HEK293 (cell line): ENCODE measurements around the gene PHAF1.

ENCODE experiments used
- GLIS2 ChIP-seq: fragments of 450-650 bp; formaldehyde crosslinking; IDR thresholded peaks from 2 replicates; pipeline ENCODE4 v1.5.1; 2016; ENCODE audit warnings: missing biosample characterization, missing genetic modification characterization
- HOXA7 ChIP-seq: sonication (generic); formaldehyde crosslinking; IDR thresholded peaks from 2 replicates; pipeline ENCODE4 v1.8.1; 2022; ENCODE audit warnings: missing genetic modification reagents, borderline replicate concordance
- MEIS1 ChIP-seq: sonication (generic); formaldehyde crosslinking; IDR thresholded peaks from 2 replicates; pipeline ENCODE4 v1.8.1; 2022; ENCODE audit warnings: missing genetic modification reagents, mild to moderate bottlenecking, borderline replicate concordance
- RBAK ChIP-seq: fragments of 450-650 bp; formaldehyde crosslinking; IDR thresholded peaks from 2 replicates; pipeline ENCODE4 v1.5.1; 2016; ENCODE audit warnings: missing biosample characterization, missing genetic modification characterization
- REPIN1 ChIP-seq: fragments of 450-650 bp; formaldehyde crosslinking; IDR thresholded peaks from 2 replicates; pipeline ENCODE4 v1.5.1; 2017; ENCODE audit warnings: missing biosample characterization, missing genetic modification characterization, low read depth
- SALL2 ChIP-seq: fragments of 450-650 bp; formaldehyde crosslinking; IDR thresholded peaks from 2 replicates; pipeline ENCODE4 v1.5.0; 2017; ENCODE audit warnings: missing biosample characterization, mild to moderate bottlenecking, missing genetic modification characterization, borderline replicate concordance
- TRIM28 ChIP-seq: IDR thresholded peaks from 2 replicates; pipeline ENCODE4 v1.6.1; 2011; ENCODE audit warnings: low read length, control low read depth, borderline replicate concordance
- ZBTB17 ChIP-seq: fragments of 450-650 bp; formaldehyde crosslinking; IDR thresholded peaks from 2 replicates; pipeline ENCODE4 v1.5.1; 2016; ENCODE audit warnings: missing biosample characterization, missing genetic modification characterization
- ZBTB48 ChIP-seq: fragments of 450-650 bp; formaldehyde crosslinking; IDR thresholded peaks from 2 replicates; pipeline ENCODE4 v1.5.1; 2016; ENCODE audit warnings: missing biosample characterization, missing genetic modification characterization
- ZNF114 ChIP-seq: fragments of 450-650 bp; formaldehyde crosslinking; IDR thresholded peaks from 2 replicates; pipeline ENCODE4 v1.5.0; 2017; ENCODE audit warnings: missing biosample characterization, missing genetic modification characterization
- ZNF146 ChIP-seq: fragments of 450-650 bp; formaldehyde crosslinking; IDR thresholded peaks from 2 replicates; pipeline ENCODE4 v1.5.1; 2016; ENCODE audit warnings: missing biosample characterization, missing genetic modification characterization
- ZNF174 ChIP-seq: fragments of 450-650 bp; formaldehyde crosslinking; IDR thresholded peaks from 2 replicates; pipeline ENCODE4 v1.5.0; 2017; ENCODE audit warnings: missing biosample characterization, mild to moderate bottlenecking, missing genetic modification characterization
- ZNF184 ChIP-seq: fragments of 450-650 bp; IDR thresholded peaks from 2 replicates; pipeline ENCODE4 v1.5.1; 2018; ENCODE audit warnings: missing biosample characterization, mild to moderate bottlenecking, missing genetic modification characterization
- ZNF2 ChIP-seq: fragments of 450-650 bp; formaldehyde crosslinking; IDR thresholded peaks from 2 replicates; pipeline ENCODE4 v1.5.1; 2016; ENCODE audit warnings: missing biosample characterization, missing genetic modification characterization
- ZNF274 ChIP-seq, 2 experiments: fragments of 200-500 bp in 1 of 2; fragments of 450-650 bp in 1 of 2; sonication (Bioruptor generic) in 1 of 2; formaldehyde crosslinking in 1 of 2; IDR thresholded peaks; 2 replicates each; pipeline versions ENCODE4 v1.5.1 to v1.6.1; 2014 to 2016; ENCODE audit warnings: borderline replicate concordance in 1 of 2, inconsistent platforms in 1 of 2, low read length in 1 of 2, missing biosample characterization in 1 of 2, missing genetic modification characterization in 1 of 2
- ZNF366 ChIP-seq: fragments of 450-650 bp; formaldehyde crosslinking; conservative IDR thresholded peaks from 2 replicates; pipeline ENCODE4 v1.5.1; 2016; ENCODE audit warnings: missing biosample characterization, missing genetic modification characterization
- ZNF391 ChIP-seq: fragments of 450-650 bp; formaldehyde crosslinking; IDR thresholded peaks from 2 replicates; pipeline ENCODE4 v1.5.1; 2016; ENCODE audit warnings: low read depth, missing biosample characterization, missing genetic modification characterization, borderline replicate concordance
- ZNF426 ChIP-seq: fragments of 450-650 bp; formaldehyde crosslinking; IDR thresholded peaks from 2 replicates; pipeline ENCODE4 v1.5.1; 2017; ENCODE audit warnings: missing biosample characterization, missing genetic modification characterization, mild to moderate bottlenecking, inconsistent platforms, moderate library complexity
- ZNF530 ChIP-seq: fragments of 450-650 bp; formaldehyde crosslinking; IDR thresholded peaks from 2 replicates; pipeline ENCODE4 v1.5.1; 2016; ENCODE audit warnings: low read depth, missing biosample characterization, missing genetic modification characterization
- ZNF558 ChIP-seq: fragments of 450-650 bp; formaldehyde crosslinking; IDR thresholded peaks from 2 replicates; pipeline ENCODE4 v1.5.1; 2016; ENCODE audit warnings: missing biosample characterization, missing genetic modification characterization
- ZNF585B ChIP-seq: fragments of 450-650 bp; formaldehyde crosslinking; IDR thresholded peaks from 2 replicates; pipeline ENCODE4 v1.5.1; 2016; ENCODE audit warnings: missing biosample characterization, missing genetic modification characterization
- ZNF626 ChIP-seq: fragments of 450-650 bp; sonication (Bioruptor Pico); formaldehyde crosslinking; IDR thresholded peaks from 2 replicates; pipeline ENCODE4 v1.5.1; 2018; ENCODE audit warnings: missing biosample characterization, missing genetic modification characterization, inconsistent platforms
- ZNF701 ChIP-seq: fragments of 450-650 bp; formaldehyde crosslinking; IDR thresholded peaks from 2 replicates; pipeline ENCODE4 v1.5.1; 2016; ENCODE audit warnings: missing biosample characterization, missing genetic modification characterization
- TF ChIP-seq, protein P1 (sequence below): fragments of 450-650 bp; formaldehyde crosslinking; IDR thresholded peaks from 2 replicates; pipeline ENCODE4 v1.5.1; 2016; ENCODE audit warnings: missing biosample characterization, missing genetic modification characterization
- TF ChIP-seq, protein P2 (sequence below): fragments of 450-650 bp; formaldehyde crosslinking; IDR thresholded peaks from 2 replicates; pipeline ENCODE4 v1.5.1; 2017; ENCODE audit warnings: missing biosample characterization, missing genetic modification characterization
- TF ChIP-seq, protein P3 (sequence below): fragments of 450-650 bp; formaldehyde crosslinking; IDR thresholded peaks from 2 replicates; pipeline ENCODE4 v1.5.0; 2017; ENCODE audit warnings: missing biosample characterization, missing genetic modification characterization, borderline replicate concordance
- TF ChIP-seq, protein P4 (sequence below): fragments of 450-650 bp; formaldehyde crosslinking; conservative IDR thresholded peaks from 2 replicates; pipeline ENCODE4 v1.5.1; 2016; ENCODE audit warnings: low read depth, missing biosample characterization, missing genetic modification characterization
- TF ChIP-seq, protein P5 (sequence below): fragments of 450-650 bp; formaldehyde crosslinking; IDR thresholded peaks from 2 replicates; pipeline ENCODE4 v1.5.1; 2016; ENCODE audit warnings: missing biosample characterization, missing genetic modification characterization

PHAF1 gene

DNA sequence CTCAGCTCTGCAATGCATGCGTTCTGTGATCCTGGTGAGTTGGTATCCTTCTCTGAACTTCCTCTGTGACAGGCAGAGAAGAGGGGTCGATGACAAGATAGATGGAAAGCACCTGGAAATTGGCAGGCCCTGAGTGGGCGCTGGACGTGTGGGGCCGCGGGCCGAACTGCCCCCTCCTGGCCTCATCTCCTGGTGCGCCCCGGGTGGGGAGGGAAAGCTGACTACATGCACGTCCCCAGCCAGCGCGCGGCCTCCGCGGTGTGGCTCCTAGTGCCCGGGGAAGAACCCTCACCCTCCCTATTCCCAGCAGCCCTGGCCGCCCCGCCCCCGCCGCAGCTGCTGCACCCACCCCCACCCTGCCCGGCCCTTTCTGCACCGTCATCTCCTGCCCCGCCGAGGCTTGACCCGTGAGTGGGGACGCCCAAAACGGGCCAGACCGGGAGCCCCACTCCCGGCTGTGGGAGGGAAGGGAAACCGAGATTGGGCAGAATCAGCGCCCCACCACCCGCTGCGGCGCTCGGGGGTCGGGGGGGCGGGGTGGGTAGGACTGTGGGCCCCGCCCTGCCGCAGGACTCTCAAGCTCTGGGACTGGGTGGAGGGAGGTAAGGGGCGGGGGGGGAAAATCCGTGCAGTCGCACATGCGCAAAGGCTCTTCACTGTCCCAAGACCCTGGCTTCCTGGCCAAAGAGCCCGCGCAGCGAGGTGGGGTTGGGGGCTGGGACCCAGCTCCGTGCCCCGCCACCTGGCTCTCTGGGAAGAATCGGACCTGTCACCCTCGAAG, 60.6 kb downstream of the PHAF1 start, which contains the start of gene NOL3 (continued):
- TF ChIP-seq MEIS1 (no peak), TRIM28 (no peak), ZNF391 (tag by site-specific recombination) (no peak), RBAK (tag by site-specific recombination) (no peak), ZNF184 (no peak), ZBTB17 (tag by site-specific recombination) (peak; percentile 68; the same call in 1 of the 2 replicates), ZNF626 (tag by site-specific recombination) (no peak), ZNF530 (tag by site-specific recombination) (no peak), SALL2 (tag by site-specific recombination) (no peak), REPIN1 (tag by site-specific recombination) (no peak), ZNF366 (tag by site-specific recombination) (no peak), GLIS2 (tag by site-specific recombination) (peak; percentile 66), ZNF585B (tag by site-specific recombination) (no peak), ZBTB48 (tag by site-specific recombination) (0 out of 2 replicates have a peak, but pooled peaks have one; percentile 27), ZNF174 (tag by site-specific recombination) (no peak), ZNF146 (tag by site-specific recombination) (no peak), HOXA7 (CRISPR knock-in tag) (no peak), ZNF114 (tag by site-specific recombination) (no peak), ZNF558 (tag by site-specific recombination) (no peak), ZNF2 (tag by site-specific recombination) (no peak), ZNF426 (tag by site-specific recombination) (no peak), ZNF274 (IDR thresholded peaks at IDR 0.05; ENCODE audit: low read length) (no peak), ZNF274 (tag by site-specific recombination; IDR thresholded peaks at IDR 0.05; ENCODE audit: borderline replicate concordance) (no peak), ZNF701 (tag by site-specific recombination) (no peak)
- TF ChIP-seq, protein P1, sequence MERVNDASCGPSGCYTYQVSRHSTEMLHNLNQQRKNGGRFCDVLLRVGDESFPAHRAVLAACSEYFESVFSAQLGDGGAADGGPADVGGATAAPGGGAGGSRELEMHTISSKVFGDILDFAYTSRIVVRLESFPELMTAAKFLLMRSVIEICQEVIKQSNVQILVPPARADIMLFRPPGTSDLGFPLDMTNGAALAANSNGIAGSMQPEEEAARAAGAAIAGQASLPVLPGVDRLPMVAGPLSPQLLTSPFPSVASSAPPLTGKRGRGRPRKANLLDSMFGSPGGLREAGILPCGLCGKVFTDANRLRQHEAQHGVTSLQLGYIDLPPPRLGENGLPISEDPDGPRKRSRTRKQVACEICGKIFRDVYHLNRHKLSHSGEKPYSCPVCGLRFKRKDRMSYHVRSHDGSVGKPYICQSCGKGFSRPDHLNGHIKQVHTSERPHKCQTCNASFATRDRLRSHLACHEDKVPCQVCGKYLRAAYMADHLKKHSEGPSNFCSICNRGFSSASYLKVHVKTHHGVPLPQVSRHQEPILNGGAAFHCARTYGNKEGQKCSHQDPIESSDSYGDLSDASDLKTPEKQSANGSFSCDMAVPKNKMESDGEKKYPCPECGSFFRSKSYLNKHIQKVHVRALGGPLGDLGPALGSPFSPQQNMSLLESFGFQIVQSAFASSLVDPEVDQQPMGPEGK: no peak; the same call in 1 of the 2 replicates
- TF ChIP-seq, protein P2, sequence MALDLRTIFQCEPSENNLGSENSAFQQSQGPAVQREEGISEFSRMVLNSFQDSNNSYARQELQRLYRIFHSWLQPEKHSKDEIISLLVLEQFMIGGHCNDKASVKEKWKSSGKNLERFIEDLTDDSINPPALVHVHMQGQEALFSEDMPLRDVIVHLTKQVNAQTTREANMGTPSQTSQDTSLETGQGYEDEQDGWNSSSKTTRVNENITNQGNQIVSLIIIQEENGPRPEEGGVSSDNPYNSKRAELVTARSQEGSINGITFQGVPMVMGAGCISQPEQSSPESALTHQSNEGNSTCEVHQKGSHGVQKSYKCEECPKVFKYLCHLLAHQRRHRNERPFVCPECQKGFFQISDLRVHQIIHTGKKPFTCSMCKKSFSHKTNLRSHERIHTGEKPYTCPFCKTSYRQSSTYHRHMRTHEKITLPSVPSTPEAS (tag by site-specific recombination): no peak
- TF ChIP-seq, protein P3, sequence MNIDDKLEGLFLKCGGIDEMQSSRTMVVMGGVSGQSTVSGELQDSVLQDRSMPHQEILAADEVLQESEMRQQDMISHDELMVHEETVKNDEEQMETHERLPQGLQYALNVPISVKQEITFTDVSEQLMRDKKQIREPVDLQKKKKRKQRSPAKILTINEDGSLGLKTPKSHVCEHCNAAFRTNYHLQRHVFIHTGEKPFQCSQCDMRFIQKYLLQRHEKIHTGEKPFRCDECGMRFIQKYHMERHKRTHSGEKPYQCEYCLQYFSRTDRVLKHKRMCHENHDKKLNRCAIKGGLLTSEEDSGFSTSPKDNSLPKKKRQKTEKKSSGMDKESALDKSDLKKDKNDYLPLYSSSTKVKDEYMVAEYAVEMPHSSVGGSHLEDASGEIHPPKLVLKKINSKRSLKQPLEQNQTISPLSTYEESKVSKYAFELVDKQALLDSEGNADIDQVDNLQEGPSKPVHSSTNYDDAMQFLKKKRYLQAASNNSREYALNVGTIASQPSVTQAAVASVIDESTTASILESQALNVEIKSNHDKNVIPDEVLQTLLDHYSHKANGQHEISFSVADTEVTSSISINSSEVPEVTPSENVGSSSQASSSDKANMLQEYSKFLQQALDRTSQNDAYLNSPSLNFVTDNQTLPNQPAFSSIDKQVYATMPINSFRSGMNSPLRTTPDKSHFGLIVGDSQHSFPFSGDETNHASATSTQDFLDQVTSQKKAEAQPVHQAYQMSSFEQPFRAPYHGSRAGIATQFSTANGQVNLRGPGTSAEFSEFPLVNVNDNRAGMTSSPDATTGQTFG (tag by site-specific recombination): no peak
- TF ChIP-seq, protein P4, sequence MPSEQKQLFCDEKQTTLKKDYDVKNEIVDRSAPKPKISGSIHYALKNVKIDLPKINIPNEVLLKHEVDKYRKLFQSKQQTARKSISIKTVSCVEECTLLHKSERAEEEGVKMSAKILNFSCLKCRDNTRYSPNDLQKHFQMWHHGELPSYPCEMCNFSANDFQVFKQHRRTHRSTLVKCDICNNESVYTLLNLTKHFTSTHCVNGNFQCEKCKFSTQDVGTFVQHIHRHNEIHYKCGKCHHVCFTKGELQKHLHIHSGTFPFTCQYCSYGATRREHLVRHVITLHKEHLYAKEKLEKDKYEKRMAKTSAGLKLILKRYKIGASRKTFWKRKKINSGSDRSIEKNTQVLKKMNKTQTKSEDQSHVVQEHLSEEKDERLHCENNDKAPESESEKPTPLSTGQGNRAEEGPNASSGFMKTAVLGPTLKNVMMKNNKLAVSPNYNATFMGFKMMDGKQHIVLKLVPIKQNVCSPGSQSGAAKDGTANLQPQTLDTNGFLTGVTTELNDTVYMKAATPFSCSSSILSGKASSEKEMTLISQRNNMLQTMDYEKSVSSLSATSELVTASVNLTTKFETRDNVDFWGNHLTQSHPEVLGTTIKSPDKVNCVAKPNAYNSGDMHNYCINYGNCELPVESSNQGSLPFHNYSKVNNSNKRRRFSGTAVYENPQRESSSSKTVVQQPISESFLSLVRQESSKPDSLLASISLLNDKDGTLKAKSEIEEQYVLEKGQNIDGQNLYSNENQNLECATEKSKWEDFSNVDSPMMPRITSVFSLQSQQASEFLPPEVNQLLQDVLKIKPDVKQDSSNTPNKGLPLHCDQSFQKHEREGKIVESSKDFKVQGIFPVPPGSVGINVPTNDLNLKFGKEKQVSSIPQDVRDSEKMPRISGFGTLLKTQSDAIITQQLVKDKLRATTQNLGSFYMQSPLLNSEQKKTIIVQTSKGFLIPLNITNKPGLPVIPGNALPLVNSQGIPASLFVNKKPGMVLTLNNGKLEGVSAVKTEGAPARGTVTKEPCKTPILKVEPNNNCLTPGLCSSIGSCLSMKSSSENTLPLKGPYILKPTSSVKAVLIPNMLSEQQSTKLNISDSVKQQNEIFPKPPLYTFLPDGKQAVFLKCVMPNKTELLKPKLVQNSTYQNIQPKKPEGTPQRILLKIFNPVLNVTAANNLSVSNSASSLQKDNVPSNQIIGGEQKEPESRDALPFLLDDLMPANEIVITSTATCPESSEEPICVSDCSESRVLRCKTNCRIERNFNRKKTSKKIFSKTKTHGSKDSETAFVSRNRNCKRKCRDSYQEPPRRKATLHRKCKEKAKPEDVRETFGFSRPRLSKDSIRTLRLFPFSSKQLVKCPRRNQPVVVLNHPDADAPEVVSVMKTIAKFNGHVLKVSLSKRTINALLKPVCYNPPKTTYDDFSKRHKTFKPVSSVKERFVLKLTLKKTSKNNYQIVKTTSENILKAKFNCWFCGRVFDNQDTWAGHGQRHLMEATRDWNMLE (tag by site-specific recombination): no peak
- TF ChIP-seq, protein P5, sequence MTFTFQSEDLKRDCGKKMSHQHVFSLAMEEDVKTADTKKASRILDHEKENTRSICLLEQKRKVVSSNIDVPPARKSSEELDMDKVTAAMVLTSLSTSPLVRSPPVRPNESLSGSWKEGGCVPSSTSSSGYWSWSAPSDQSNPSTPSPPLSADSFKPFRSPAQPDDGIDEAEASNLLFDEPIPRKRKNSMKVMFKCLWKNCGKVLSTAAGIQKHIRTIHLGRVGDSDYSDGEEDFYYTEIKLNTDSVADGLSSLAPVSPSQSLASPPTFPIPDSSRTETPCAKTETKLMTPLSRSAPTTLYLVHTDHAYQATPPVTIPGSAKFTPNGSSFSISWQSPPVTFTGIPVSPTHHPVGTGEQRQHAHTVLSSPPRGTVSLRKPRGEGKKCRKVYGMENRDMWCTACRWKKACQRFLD (tag by site-specific recombination): no peak
